HEK293 (cell line): Measurements from ENCODE around the gene STK10.
A peak's percentile ranks its signal among the peaks of the same experiment; 100 is the strongest.

Experiments used
- GLIS1 ChIP-seq: fragments of 450-650 bp; formaldehyde crosslinking; IDR thresholded peaks from 2 replicates; pipeline ENCODE4 v1.5.1; 2016; ENCODE audit warnings: missing biosample characterization, missing genetic modification characterization
- HOXD13 ChIP-seq: sonication (generic); formaldehyde crosslinking; IDR thresholded peaks from 2 replicates; pipeline ENCODE4 v1.8.0; 2022; ENCODE audit warnings: missing genetic modification reagents, borderline replicate concordance
- KLF8 ChIP-seq: fragments of 450-650 bp; formaldehyde crosslinking; IDR thresholded peaks from 2 replicates; pipeline ENCODE4 v1.5.1; 2016; ENCODE audit warnings: missing biosample characterization, missing genetic modification characterization
- PATZ1 ChIP-seq: fragments of 450-650 bp; formaldehyde crosslinking; IDR thresholded peaks from 2 replicates; pipeline ENCODE4 v1.5.1; 2016; ENCODE audit warnings: missing biosample characterization, missing genetic modification characterization
- REPIN1 ChIP-seq: fragments of 450-650 bp; formaldehyde crosslinking; IDR thresholded peaks from 2 replicates; pipeline ENCODE4 v1.5.1; 2017; ENCODE audit warnings: missing biosample characterization, missing genetic modification characterization, low read depth
- SP7 ChIP-seq: fragments of 450-650 bp; formaldehyde crosslinking; IDR thresholded peaks from 2 replicates; pipeline ENCODE4 v1.5.1; 2016; ENCODE audit warnings: missing biosample characterization, missing genetic modification characterization
- TCF7L2 ChIP-seq: IDR thresholded peaks from 2 replicates; pipeline ENCODE4 v1.6.1; 2011; ENCODE audit warnings: low read depth, mild to moderate bottlenecking, inconsistent platforms, low read length, moderate library complexity, borderline replicate concordance
- TSHZ1 ChIP-seq: fragments of 450-650 bp; formaldehyde crosslinking; IDR thresholded peaks from 2 replicates; pipeline ENCODE4 v1.5.1; 2016; ENCODE audit warnings: missing biosample characterization, missing genetic modification characterization, borderline replicate concordance
- ZBTB17 ChIP-seq: fragments of 450-650 bp; formaldehyde crosslinking; IDR thresholded peaks from 2 replicates; pipeline ENCODE4 v1.5.1; 2016; ENCODE audit warnings: missing biosample characterization, missing genetic modification characterization
- ZBTB44 ChIP-seq: fragments of 450-650 bp; IDR thresholded peaks from 2 replicates; pipeline ENCODE4 v1.5.1; 2018; ENCODE audit warnings: missing biosample characterization, mild to moderate bottlenecking, missing genetic modification characterization
- ZNF16 ChIP-seq: fragments of 450-650 bp; formaldehyde crosslinking; IDR thresholded peaks from 2 replicates; pipeline ENCODE4 v1.5.1; 2016; ENCODE audit warnings: low read depth, missing biosample characterization, missing genetic modification characterization
- ZNF174 ChIP-seq: fragments of 450-650 bp; formaldehyde crosslinking; IDR thresholded peaks from 2 replicates; pipeline ENCODE4 v1.5.0; 2017; ENCODE audit warnings: missing biosample characterization, mild to moderate bottlenecking, missing genetic modification characterization
- ZNF223 ChIP-seq: fragments of 450-650 bp; formaldehyde crosslinking; IDR thresholded peaks from 2 replicates; pipeline ENCODE4 v1.5.1; 2016; ENCODE audit warnings: missing biosample characterization, missing genetic modification characterization
- ZNF341 ChIP-seq: fragments of 450-650 bp; formaldehyde crosslinking; IDR thresholded peaks from 2 replicates; pipeline ENCODE4; 2016; ENCODE audit warnings: low read depth, missing biosample characterization, missing genetic modification characterization
- ZNF391 ChIP-seq: fragments of 450-650 bp; formaldehyde crosslinking; IDR thresholded peaks from 2 replicates; pipeline ENCODE4 v1.5.1; 2016; ENCODE audit warnings: low read depth, missing biosample characterization, missing genetic modification characterization, borderline replicate concordance
- ZNF600 ChIP-seq: fragments of 450-650 bp; formaldehyde crosslinking; IDR thresholded peaks from 2 replicates; pipeline ENCODE4 v1.5.1; 2016; ENCODE audit warnings: missing biosample characterization, missing genetic modification characterization
- ZNF623 ChIP-seq: fragments of 450-650 bp; formaldehyde crosslinking; IDR thresholded peaks from 2 replicates; pipeline ENCODE4 v1.5.1; 2016; ENCODE audit warnings: missing biosample characterization, missing genetic modification characterization
- ZNF639 ChIP-seq: fragments of 450-650 bp; formaldehyde crosslinking; IDR thresholded peaks from 2 replicates; pipeline ENCODE4 v1.5.1; 2016; ENCODE audit warnings: missing biosample characterization, missing genetic modification characterization
- ZNF658 ChIP-seq: fragments of 450-650 bp; formaldehyde crosslinking; IDR thresholded peaks from 2 replicates; pipeline ENCODE4; 2016; ENCODE audit warnings: missing biosample characterization, missing genetic modification characterization
- ZNF777 ChIP-seq: fragments of 450-650 bp; formaldehyde crosslinking; IDR thresholded peaks from 2 replicates; pipeline ENCODE4 v1.5.1; 2017; ENCODE audit warnings: missing biosample characterization, missing genetic modification characterization, borderline replicate concordance
- ZSCAN30 ChIP-seq: fragments of 450-650 bp; IDR thresholded peaks from 2 replicates; pipeline ENCODE4 v1.5.1; 2018; ENCODE audit warnings: missing biosample characterization, mild to moderate bottlenecking, missing genetic modification characterization, moderate library complexity
- ZXDB ChIP-seq: fragments of 450-650 bp; formaldehyde crosslinking; IDR thresholded peaks from 2 replicates; pipeline ENCODE4 v1.5.1; 2016; ENCODE audit warnings: missing biosample characterization, missing genetic modification characterization
- TF ChIP-seq, protein P1 (sequence below): fragments of 450-650 bp; formaldehyde crosslinking; IDR thresholded peaks from 2 replicates; pipeline ENCODE4 v1.5.1; 2016; ENCODE audit warnings: missing biosample characterization, missing genetic modification characterization, borderline replicate concordance

The STK10 gene

DNA sequence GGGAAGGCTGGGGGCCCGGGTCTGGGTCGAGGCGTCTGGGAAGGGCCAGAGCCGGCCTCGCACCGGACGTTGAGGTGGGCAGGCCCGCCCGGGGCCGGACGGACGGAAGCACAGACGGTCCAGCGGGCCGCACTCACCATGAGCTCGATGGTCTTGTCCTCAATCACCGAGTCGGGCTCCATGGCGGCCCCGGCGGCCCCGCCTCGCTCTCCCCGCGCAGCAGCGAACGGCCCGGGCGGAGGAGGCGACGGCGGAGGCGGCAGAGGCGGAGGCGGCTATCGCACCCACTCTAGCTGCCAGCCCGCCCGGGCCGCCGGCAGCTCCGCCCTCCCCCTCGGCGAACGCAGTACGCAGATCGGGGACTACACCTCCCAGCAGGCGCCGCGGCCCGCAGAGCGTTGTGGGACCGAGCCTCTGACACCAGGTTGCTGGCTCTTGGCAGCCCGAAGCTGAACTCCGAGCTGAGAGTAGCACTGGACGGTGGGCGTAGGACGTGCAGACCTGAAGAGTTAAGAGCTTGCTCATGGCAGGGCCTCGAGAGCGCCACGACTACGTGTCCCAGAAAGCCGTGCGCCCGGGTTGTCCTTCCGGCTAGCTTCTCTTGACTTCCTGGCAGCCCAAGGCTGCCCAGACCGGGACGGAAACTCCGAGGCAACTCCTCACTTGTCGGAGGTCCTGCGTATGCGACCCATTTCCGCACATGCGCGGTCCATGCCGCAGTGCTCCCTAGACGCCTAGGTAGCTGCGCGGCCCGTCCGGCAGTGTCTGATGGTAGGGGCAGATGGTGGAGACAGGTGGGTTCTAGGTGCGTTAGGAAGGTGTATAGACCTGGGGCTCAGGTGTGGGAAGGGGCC, 181.5 kb downstream of the STK10 start, which contains the start of gene FBXW11 (continued):
- 0 out of 2 replicates have a peak, but pooled peaks have one; percentile 53 for TF ChIP-seq PATZ1 (tag by site-specific recombination)
- TF ChIP-seq ZNF658 (tag by site-specific recombination): no peak
- TF ChIP-seq TCF7L2: no peak
- no peak for TF ChIP-seq HOXD13
- 0 out of 2 replicates have a peak, but pooled peaks have one; percentile 15 for TF ChIP-seq ZNF16 (tag by site-specific recombination)
- TF ChIP-seq, protein P1, sequence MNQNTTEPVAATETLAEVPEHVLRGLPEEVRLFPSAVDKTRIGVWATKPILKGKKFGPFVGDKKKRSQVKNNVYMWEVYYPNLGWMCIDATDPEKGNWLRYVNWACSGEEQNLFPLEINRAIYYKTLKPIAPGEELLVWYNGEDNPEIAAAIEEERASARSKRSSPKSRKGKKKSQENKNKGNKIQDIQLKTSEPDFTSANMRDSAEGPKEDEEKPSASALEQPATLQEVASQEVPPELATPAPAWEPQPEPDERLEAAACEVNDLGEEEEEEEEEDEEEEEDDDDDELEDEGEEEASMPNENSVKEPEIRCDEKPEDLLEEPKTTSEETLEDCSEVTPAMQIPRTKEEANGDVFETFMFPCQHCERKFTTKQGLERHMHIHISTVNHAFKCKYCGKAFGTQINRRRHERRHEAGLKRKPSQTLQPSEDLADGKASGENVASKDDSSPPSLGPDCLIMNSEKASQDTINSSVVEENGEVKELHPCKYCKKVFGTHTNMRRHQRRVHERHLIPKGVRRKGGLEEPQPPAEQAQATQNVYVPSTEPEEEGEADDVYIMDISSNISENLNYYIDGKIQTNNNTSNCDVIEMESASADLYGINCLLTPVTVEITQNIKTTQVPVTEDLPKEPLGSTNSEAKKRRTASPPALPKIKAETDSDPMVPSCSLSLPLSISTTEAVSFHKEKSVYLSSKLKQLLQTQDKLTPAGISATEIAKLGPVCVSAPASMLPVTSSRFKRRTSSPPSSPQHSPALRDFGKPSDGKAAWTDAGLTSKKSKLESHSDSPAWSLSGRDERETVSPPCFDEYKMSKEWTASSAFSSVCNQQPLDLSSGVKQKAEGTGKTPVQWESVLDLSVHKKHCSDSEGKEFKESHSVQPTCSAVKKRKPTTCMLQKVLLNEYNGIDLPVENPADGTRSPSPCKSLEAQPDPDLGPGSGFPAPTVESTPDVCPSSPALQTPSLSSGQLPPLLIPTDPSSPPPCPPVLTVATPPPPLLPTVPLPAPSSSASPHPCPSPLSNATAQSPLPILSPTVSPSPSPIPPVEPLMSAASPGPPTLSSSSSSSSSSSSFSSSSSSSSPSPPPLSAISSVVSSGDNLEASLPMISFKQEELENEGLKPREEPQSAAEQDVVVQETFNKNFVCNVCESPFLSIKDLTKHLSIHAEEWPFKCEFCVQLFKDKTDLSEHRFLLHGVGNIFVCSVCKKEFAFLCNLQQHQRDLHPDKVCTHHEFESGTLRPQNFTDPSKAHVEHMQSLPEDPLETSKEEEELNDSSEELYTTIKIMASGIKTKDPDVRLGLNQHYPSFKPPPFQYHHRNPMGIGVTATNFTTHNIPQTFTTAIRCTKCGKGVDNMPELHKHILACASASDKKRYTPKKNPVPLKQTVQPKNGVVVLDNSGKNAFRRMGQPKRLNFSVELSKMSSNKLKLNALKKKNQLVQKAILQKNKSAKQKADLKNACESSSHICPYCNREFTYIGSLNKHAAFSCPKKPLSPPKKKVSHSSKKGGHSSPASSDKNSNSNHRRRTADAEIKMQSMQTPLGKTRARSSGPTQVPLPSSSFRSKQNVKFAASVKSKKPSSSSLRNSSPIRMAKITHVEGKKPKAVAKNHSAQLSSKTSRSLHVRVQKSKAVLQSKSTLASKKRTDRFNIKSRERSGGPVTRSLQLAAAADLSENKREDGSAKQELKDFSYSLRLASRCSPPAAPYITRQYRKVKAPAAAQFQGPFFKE (tag by site-specific recombination): no peak
- TF ChIP-seq ZBTB44: peak; percentile 9; the same call in 1 of the 2 replicates
- TF ChIP-seq ZNF174 (tag by site-specific recombination): no peak
- TF ChIP-seq ZNF341 (tag by site-specific recombination): 0 out of 2 replicates have a peak, but pooled peaks have one; percentile 26
- TF ChIP-seq REPIN1 (tag by site-specific recombination): no peak
- peak; percentile 78 for TF ChIP-seq SP7 (tag by site-specific recombination)
- peak; percentile 86 for TF ChIP-seq ZXDB (tag by site-specific recombination)
- peak; percentile 20; the same call in 1 of the 2 replicates for TF ChIP-seq ZNF223 (tag by site-specific recombination)
- peak; percentile 99 for TF ChIP-seq ZBTB17
- peak; percentile 88; the same call in 1 of the 2 replicates for TF ChIP-seq ZNF391 (tag by site-specific recombination)
- TF ChIP-seq ZNF777 (tag by site-specific recombination): peak; percentile 84
- no peak for TF ChIP-seq ZNF623 (tag by site-specific recombination)
- peak; percentile 86 for TF ChIP-seq ZNF600 (tag by site-specific recombination)
- peak; percentile 96 for TF ChIP-seq ZSCAN30 (tag by site-specific recombination)
- peak; percentile 23; the same call in 1 of the 2 replicates for TF ChIP-seq ZNF639 (tag by site-specific recombination)
- TF ChIP-seq GLIS1 (tag by site-specific recombination): peak; percentile 14; the same call in 1 of the 2 replicates
- TF ChIP-seq KLF8 (tag by site-specific recombination): peak; percentile 73; the same call in 1 of the 2 replicates
- no peak for TF ChIP-seq TSHZ1 (tag by site-specific recombination)
